BJ (cell line): ENCODE results near the gene TTLL3. TPM values are rescaled to one million over a fixed set of nuclear protein-coding genes. Genes with fewer than 3 reads are reported as not detected.

Experiments
- CTCF ChIA-PET: fragments of 350-600 bp; formaldehyde crosslinking; extraction: SDS; loops from one replicate; lab custom pipeline; 2021; ENCODE audit warnings: antibody characterized with exemption, inconsistent platforms; lab: Yijun Ruan, JAX
- POLR2A ChIA-PET: fragments of 300-600 bp; sonication (Branson Sonifier 250); formaldehyde crosslinking; extraction: SDS; loops from one replicate; lab custom pipeline; 2021; ENCODE audit warnings: antibody characterized with exemption; lab: Charles Lee
- DNase-seq: peaks from one replicate; pipeline ENCODE4 v3.0.0-alpha.2; 2011; ENCODE audit warnings: low read depth
- H3K27me3 ChIP-seq: 2 replicates; pipeline ENCODE4 v1.6.0; 2011; ENCODE audit warnings: low read length; ENCODE audit not compliant: control insufficient read depth, insufficient read depth
- H3K36me3 ChIP-seq: 2 replicates; pipeline ENCODE4 v1.5.1; 2011; ENCODE audit warnings: low read length; ENCODE audit not compliant: control insufficient read depth, insufficient read depth
- H3K4me3 ChIP-seq: 2 replicates; pipeline ENCODE4 v1.5.1; 2011; ENCODE audit warnings: low read depth, mild to moderate bottlenecking, control low read depth, low read length
- polyA plus RNA-seq: library from polyadenylated mRNA; depleted of rRNA; stranded (reverse); fragments of >200 nt; gene quantifications from 2 replicates; pipeline ENCODE4 v1.2.3, GENCODE V29; 2011
- TF ChIP-seq, protein P1 (sequence below): IDR thresholded peaks from 2 replicates; pipeline ENCODE4 v1.5.1; 2011; ENCODE audit warnings: low read depth, mild to moderate bottlenecking, control low read depth, inconsistent platforms, low read length, moderate library complexity; ENCODE audit not compliant: insufficient read depth

The TTLL3 gene
- polyA plus RNA-seq, 1 experiment, result 25.4 TPM

DNA sequence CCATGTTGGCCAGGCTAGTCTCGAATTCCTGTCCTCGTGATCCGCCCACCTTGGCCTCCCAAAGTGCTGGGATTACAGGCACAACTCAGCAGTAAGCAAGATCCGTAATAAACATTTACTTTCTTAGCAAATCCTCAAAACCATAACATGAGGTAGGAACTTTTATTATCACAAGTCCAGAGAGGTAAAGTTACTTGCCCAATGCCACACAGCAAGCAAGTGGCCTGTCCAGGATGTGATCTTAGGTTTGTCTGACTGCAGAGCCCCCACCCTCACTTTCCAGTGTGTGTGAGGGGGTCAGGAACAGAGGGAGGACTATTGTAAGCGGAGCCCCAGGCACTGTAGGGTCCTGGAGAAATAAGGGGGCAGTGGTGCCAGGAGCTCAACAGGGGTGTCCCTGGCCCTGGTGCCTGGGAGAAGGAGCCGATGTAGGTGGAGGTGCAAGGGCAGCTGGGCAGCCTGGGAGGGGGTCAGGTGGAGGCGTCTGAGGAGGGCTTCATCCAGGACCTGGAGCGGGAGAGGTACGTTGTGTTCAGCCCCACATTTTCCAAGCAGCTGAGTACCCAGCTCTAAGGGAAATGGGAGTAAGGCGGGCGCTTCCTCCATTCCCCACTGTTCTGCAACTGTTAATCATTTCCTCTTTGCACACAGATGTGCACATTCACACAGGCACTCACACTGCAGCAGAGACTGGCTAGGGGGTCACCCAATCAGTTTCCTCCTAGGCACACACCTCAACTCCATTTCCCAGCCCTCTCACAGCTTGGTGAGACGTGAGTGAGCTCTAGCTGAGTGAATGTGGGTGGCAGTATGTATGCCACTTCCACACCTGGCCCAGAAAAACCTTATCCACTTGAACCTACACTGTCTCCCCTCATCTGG is 27.9 kb downstream of the TTLL3 start:
- Histone ChIP-seq H3K27me3 (no peaks in the 10 kb centered on the region), H3K36me3 (peaks cover 23% of the 10 kb centered on the region), H3K4me3 (no peak overlapping the region)
- DNase-seq, result no peak
- TF ChIP-seq, protein P1, sequence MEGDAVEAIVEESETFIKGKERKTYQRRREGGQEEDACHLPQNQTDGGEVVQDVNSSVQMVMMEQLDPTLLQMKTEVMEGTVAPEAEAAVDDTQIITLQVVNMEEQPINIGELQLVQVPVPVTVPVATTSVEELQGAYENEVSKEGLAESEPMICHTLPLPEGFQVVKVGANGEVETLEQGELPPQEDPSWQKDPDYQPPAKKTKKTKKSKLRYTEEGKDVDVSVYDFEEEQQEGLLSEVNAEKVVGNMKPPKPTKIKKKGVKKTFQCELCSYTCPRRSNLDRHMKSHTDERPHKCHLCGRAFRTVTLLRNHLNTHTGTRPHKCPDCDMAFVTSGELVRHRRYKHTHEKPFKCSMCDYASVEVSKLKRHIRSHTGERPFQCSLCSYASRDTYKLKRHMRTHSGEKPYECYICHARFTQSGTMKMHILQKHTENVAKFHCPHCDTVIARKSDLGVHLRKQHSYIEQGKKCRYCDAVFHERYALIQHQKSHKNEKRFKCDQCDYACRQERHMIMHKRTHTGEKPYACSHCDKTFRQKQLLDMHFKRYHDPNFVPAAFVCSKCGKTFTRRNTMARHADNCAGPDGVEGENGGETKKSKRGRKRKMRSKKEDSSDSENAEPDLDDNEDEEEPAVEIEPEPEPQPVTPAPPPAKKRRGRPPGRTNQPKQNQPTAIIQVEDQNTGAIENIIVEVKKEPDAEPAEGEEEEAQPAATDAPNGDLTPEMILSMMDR, result no peak
- ChIA-PET POLR2A (no interaction called here), CTCF (interaction anchor here (0.8 kb wide), 1 partner anchor 53 kb away, joined by 3 read pairs; the partner anchor contains the start of gene JAGN1)

DNA sequence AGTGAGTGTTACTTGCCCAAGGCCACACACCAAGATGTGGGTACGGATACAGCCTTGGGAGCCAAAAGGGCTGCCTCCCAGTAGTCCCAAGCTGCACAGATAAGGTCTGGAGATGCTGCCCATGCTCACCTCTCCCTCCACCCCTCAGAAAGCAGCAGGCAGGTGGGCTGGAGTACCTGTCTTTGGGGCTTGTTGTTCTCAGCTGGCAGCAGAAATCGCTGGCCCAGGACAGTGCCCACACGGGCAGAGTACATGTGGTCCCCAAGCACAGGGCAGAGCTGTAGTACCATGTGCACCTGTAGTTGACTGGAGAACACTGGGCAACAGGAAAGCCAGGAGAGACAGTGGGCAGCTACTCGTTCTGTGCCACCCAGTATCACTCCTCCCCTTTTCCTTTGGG is 28.8 kb downstream of the TTLL3 start:
- CTCF ChIA-PET, result interaction anchor here (1.0 to 1.2 kb wide), 2 partner anchors 95 to 123 kb away, joined by 3 read pairs; partner anchors contain the start of gene CRELD1
- no peak for DNase-seq
- Histone ChIP-seq H3K4me3 (no peak overlapping the region), H3K36me3 (peaks cover 19% of the 10 kb centered on the region), H3K27me3 (no peaks in the 10 kb centered on the region)
- POLR2A ChIA-PET, result no interaction called here
- TF ChIP-seq, protein P1, result no peak

DNA sequence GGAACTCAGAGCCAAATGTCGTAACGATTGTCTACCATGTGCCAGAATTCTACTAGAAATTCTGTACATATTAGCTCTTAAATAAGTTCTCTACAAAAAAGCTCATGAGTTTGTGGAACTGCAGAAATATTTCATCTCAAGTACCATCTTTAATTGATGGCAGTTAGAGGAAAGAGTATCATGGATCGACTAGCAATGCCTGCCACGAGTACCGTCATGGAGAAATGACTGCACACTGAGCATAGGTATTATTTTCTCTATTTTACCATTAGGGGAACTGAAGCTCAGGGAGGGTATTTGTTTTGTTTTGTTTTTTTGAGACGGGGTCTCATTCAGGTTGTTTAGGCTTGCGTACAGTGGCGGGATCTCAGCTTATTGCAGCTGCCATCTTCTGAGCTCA is 31.0 kb downstream of the TTLL3 start:
- Histone ChIP-seq H3K4me3 (no peak overlapping the region), H3K27me3 (no peaks in the 10 kb centered on the region), H3K36me3 (peaks cover 9% of the 10 kb centered on the region)
- ChIA-PET POLR2A (no interaction called here), CTCF (interaction anchor here (1.5 to 1.9 kb wide), 2 partner anchors 10 to 92 kb away, joined by 6 to 7 read pairs; partner anchors contain the start of gene CRELD1)
- DNase-seq, result no peak
- TF ChIP-seq, protein P1, result no peak

DNA sequence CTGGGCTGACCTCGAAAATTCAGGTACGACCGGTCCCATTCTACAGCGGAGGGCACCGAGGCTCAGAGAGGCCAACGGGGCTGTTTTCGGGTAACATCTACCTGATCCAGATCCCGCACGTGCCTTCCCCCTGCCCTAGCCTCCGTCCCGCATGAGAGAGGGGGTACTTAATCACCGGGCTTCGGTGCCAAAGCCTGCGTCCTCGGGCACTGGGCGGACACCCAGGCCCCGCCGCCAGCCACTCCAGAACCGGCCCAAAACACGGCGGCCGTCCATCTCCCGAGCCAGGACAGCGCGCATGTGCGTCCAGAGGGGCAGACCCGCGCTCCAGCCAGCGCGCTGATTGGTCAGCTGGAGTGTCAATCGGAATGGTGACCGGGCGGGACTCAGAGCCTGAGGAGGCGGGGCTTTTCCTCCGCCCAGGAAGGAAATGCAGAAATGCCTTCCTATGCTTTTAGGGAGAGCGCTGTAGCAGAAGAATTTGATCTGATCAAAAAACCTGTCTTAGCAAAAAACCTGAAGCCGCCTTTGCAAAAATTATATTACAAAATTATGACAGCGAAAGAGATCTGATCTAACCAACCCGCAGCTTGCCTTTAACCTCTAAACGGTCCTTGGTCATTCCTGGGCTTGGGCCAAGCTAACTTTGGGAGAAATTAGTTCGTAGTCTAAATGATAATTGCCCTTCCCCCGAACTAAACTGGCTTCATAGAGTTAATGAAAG is 33.8 kb downstream of the TTLL3 start, which contains the start of gene RPUSD3:
RPUSD3 (minus strand) TSS at position 294 of the 724 bp plus-strand sequence; CDS start at position 276, 18 bp downstream.
- no peaks in the 10 kb centered on the region for H3K27me3 ChIP-seq
- TF ChIP-seq, protein P1, result no peak
- peak within 1 kb of the TSS; percentile 78 for H3K4me3 ChIP-seq
- H3K36me3 ChIP-seq, result peaks cover 7% of the 10 kb centered on the region
- DNase-seq, result peak; percentile 67
- POLR2A ChIA-PET, result interaction anchor here (0.6 to 0.7 kb wide), 2 partner anchors 11 to 73 kb away, joined by 3 to 4 read pairs; no protein-coding TSS in a partner anchor
- CTCF ChIA-PET, result interaction anchor here (0.9 to 2.7 kb wide), 3 partner anchors 71 to 103 kb away, joined by 5 to 10 read pairs (median 10); partner anchors contain the start of gene CRELD1
